Neural progenitor cell (in vitro differentiated cells): ENCODE data around the gene ATAT1. TPM values are rescaled to one million over a fixed set of nuclear protein-coding genes. Genes with fewer than 3 reads are reported as not detected.

Experiments
- DNase-seq: peaks from one replicate; pipeline ENCODE4 v3.0.0-alpha.2; 2016; ENCODE audit warnings: low spot score
- H2AFZ ChIP-seq: fragments of 200-600 bp; sonication (generic); replicated peaks from 2 replicates; pipeline ENCODE4 v1.6.1; 2016; ENCODE audit warnings: antibody characterized with exemption
- H3F3A ChIP-seq: fragments of 200-600 bp; sonication (generic); 2 replicates; pipeline ENCODE4 v1.6.1; 2016; ENCODE audit warnings: antibody characterized with exemption, low read depth
- H3K27ac ChIP-seq: fragments of 200-600 bp; sonication (generic); 2 replicates; pipeline ENCODE4 v1.5.1; 2016; ENCODE audit warnings: mild to moderate bottlenecking
- H3K27me3 ChIP-seq: fragments of 200-600 bp; sonication (generic); 2 replicates; pipeline ENCODE4 v1.6.1; 2016; ENCODE audit warnings: mild to moderate bottlenecking, moderate library complexity
- H3K36me3 ChIP-seq: fragments of 200-600 bp; sonication (generic); 2 replicates; pipeline ENCODE4 v1.5.1; 2016
- H3K4me1 ChIP-seq: fragments of 200-600 bp; sonication (generic); 2 replicates; pipeline ENCODE4 v1.6.1; 2016; ENCODE audit warnings: mixed run types
- H3K4me2 ChIP-seq: fragments of 200-600 bp; sonication (generic); 2 replicates; pipeline ENCODE4 v1.6.1; 2016
- H3K4me3 ChIP-seq: fragments of 200-600 bp; sonication (generic); 2 replicates; pipeline ENCODE4 v1.5.1; 2016
- H3K79me2 ChIP-seq: fragments of 200-600 bp; sonication (generic); 2 replicates; pipeline ENCODE4 v1.6.1; 2016; ENCODE audit warnings: low read depth
- H3K9ac ChIP-seq: fragments of 200-600 bp; sonication (generic); 2 replicates; pipeline ENCODE4 v1.6.1; 2016
- H3K9me3 ChIP-seq: fragments of 200-600 bp; sonication (generic); 2 replicates; pipeline ENCODE4 v1.5.1; 2016; ENCODE audit warnings: low read depth
- H4K20me1 ChIP-seq: fragments of 200-600 bp; sonication (generic); 2 replicates; pipeline ENCODE4 v1.6.1; 2016; ENCODE audit warnings: low read depth
- H3K27ac Mint-ChIP-seq: 3 replicates; pipeline ENCODE4 v1.8.0; 2021; ENCODE audit warnings: mixed read lengths
- H3K27me3 Mint-ChIP-seq: 2 replicates; pipeline ENCODE4 v1.8.0; 2022; ENCODE audit warnings: low read depth, mild to moderate bottlenecking, inconsistent platforms, moderate library complexity, mixed read lengths; ENCODE audit not compliant: insufficient read depth
- H3K36me3 Mint-ChIP-seq: 3 replicates; pipeline ENCODE4 v1.8.0; 2021; ENCODE audit warnings: mixed read lengths
- H3K4me1 Mint-ChIP-seq: 3 replicates; pipeline ENCODE4 v1.8.0; 2021; ENCODE audit warnings: mixed read lengths
- H3K4me3 Mint-ChIP-seq: 3 replicates; pipeline ENCODE4 v1.8.0; 2021; ENCODE audit warnings: mild to moderate bottlenecking, moderate library complexity, mixed read lengths
- H3K9me3 Mint-ChIP-seq: 3 replicates; pipeline ENCODE4 v1.8.0; 2020; ENCODE audit warnings: mixed read lengths
- CTCF ChIP-seq: fragments of 200-600 bp; sonication (generic); IDR thresholded peaks from 2 replicates; pipeline ENCODE4 v1.5.1; 2017; ENCODE audit warnings: antibody characterized with exemption, mild to moderate bottlenecking
- EZH2 ChIP-seq: fragments of 200-600 bp; sonication (generic); IDR thresholded peaks from 2 replicates; pipeline ENCODE4 v1.6.1; 2017; ENCODE audit warnings: antibody characterized with exemption, mild to moderate bottlenecking, moderate library complexity
- EZH2phosphoT487 ChIP-seq: fragments of 200-600 bp; sonication (generic); IDR thresholded peaks from 2 replicates; pipeline ENCODE4 v1.6.1; 2017; ENCODE audit warnings: antibody characterized with exemption
- total RNA-seq: library from RNA; depleted of rRNA; stranded (reverse); fragments of >200 nt; gene quantifications from 2 replicates; pipeline ENCODE4 v1.2.3, GENCODE V29; 2015; ENCODE audit warnings: low replicate concordance

ATAT1 gene
- total RNA-seq, 1 donor from 2014 or later = 17.9 TPM

DNA sequence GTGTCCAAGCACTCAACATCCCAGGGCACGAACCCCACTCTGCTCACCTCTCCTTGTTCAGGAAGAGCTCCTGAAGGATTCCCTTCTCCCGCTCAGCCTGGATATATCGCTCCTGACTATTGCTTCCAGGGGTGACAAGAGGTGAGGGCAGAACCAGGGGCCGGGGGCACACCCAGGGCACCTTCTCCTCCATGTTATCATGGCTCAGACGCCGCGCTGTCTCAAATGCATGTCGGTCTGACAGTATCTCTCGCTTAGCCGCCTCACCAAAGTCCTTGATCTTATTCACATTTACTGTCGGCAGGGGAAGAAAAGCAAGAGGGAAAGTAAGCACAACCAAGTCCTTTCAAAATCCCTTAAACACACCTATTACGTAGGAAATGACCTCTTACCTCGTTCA lies 22.7 kb upstream of the ATAT1 start:
- no peaks in the 10 kb centered on the region for H3K9me3 ChIP-seq
- TF ChIP-seq EZH2 (no peak), EZH2phosphoT487 (no peak), CTCF (no peak)
- H3K27ac Mint-ChIP-seq = no peak overlapping the region
- no peak overlapping the region for H2AFZ ChIP-seq
- H3K4me1 Mint-ChIP-seq = no peaks in the 10 kb centered on the region
- H3K9me3 Mint-ChIP-seq = no peaks in the 10 kb centered on the region
- no peak overlapping the region for H3K27ac ChIP-seq
- no peak overlapping the region for H3K9ac ChIP-seq
- H3K4me3 ChIP-seq = no peak overlapping the region
- H3K79me2 ChIP-seq = peaks cover 7% of the 10 kb centered on the region
- DNase-seq = no peak
- H3K4me3 Mint-ChIP-seq = no peak overlapping the region
- peaks cover 55% of the 10 kb centered on the region for H3K36me3 Mint-ChIP-seq
- H3K27me3 ChIP-seq = no peaks in the 10 kb centered on the region
- peaks cover 44% of the 10 kb centered on the region for H4K20me1 ChIP-seq
- H3K4me1 ChIP-seq = no peaks in the 10 kb centered on the region
- H3F3A ChIP-seq = peaks cover 68% of the 10 kb centered on the region
- no peak overlapping the region for H3K4me2 ChIP-seq
- peaks cover 5% of the 10 kb centered on the region for H3K27me3 Mint-ChIP-seq
- peaks cover 18% of the 10 kb centered on the region for H3K36me3 ChIP-seq

DNA sequence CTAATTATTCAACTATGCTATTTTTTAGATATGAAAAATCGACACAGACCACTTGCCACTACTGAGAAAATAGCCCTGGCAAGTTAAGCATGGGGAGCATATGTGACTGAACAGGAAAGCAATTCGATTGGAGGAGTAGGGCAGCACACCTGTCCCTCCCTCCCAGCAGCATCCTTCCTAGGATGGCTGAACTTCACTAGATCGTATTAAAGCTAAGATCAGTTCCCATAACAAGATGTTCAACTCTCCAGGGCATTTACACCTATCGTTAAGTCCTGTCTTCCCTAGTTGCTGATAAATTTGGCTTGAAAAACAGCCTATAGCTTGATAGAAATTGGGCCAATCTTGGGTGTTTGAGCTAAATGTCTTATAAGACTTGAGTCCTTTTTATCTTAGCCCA lies 16.6 kb upstream of the ATAT1 start:
- H3K4me3 ChIP-seq = no peak overlapping the region
- no peak for DNase-seq
- peaks cover 38% of the 10 kb centered on the region for H3K4me1 Mint-ChIP-seq
- H3K27me3 Mint-ChIP-seq = peaks cover 13% of the 10 kb centered on the region
- peaks cover 67% of the 10 kb centered on the region for H3K79me2 ChIP-seq
- no peaks in the 10 kb centered on the region for H3K9me3 Mint-ChIP-seq
- H3K4me3 Mint-ChIP-seq = no peak overlapping the region
- H3K36me3 Mint-ChIP-seq = peaks cover 38% of the 10 kb centered on the region
- no peaks in the 10 kb centered on the region for H3K27me3 ChIP-seq
- no peak overlapping the region for H2AFZ ChIP-seq
- TF ChIP-seq CTCF = no peak
- no peak for TF ChIP-seq EZH2phosphoT487
- TF ChIP-seq EZH2 = no peak
- peaks cover 23% of the 10 kb centered on the region for H3K4me1 ChIP-seq
- peaks cover 28% of the 10 kb centered on the region for H3K36me3 ChIP-seq
- H3K9ac ChIP-seq = no peak overlapping the region
- peaks cover 43% of the 10 kb centered on the region for H3F3A ChIP-seq
- no peak overlapping the region for H3K27ac ChIP-seq
- H3K27ac Mint-ChIP-seq = no peak overlapping the region
- no peaks in the 10 kb centered on the region for H3K9me3 ChIP-seq
- H4K20me1 ChIP-seq = peaks cover 77% of the 10 kb centered on the region
- H3K4me2 ChIP-seq = no peak overlapping the region

- no peak overlapping the region for H3K4me3 Mint-ChIP-seq
- Histone ChIP-seq H3K9me3 (no peaks in the 10 kb centered on the region), H3K4me1 (peaks cover 23% of the 10 kb centered on the region), H3K9ac (no peak overlapping the region), H4K20me1 (peaks cover 70% of the 10 kb centered on the region), H3K27me3 (no peaks in the 10 kb centered on the region), H3F3A (peaks cover 52% of the 10 kb centered on the region), H3K27ac (peak overlapping the region; percentile 32), H3K36me3 (peaks cover 29% of the 10 kb centered on the region), H3K4me3 (no peak overlapping the region), H3K4me2 (no peak overlapping the region), H2AFZ (no peak overlapping the region), H3K79me2 (peaks cover 79% of the 10 kb centered on the region)
- H3K9me3 Mint-ChIP-seq = peaks cover 4% of the 10 kb centered on the region
- TF ChIP-seq EZH2 = no peak
- no peak for TF ChIP-seq CTCF
- no peak for TF ChIP-seq EZH2phosphoT487
- H3K27me3 Mint-ChIP-seq = peaks cover 20% of the 10 kb centered on the region
- DNase-seq = no peak
- peaks cover 48% of the 10 kb centered on the region for H3K4me1 Mint-ChIP-seq
- peak overlapping the region; percentile 29 for H3K27ac Mint-ChIP-seq
- peaks cover 41% of the 10 kb centered on the region for H3K36me3 Mint-ChIP-seq
These were observed 15.4 kb upstream of the ATAT1 start for GRCh38 chr6:30611150-30611855.
